ENCODE measurements around the gene MPPED1.

Gene MPPED1

GRCh38 chr22:43474161-43475101 is 62.6 kb downstream of the MPPED1 start:
- TF ChIP-seq ZFX (IDR thresholded peaks at IDR 0.05) (no peak), CTCF (conservative IDR thresholded peaks at IDR 0.05) (no peak)

GRCh38 chr22:43475549-43476076 is 63.8 kb downstream of the MPPED1 start:
- TF ChIP-seq CTCF (conservative IDR thresholded peaks at IDR 0.05), result no peak
- H3K27ac ChIP-seq, result no peak overlapping the region

More at GRCh38 chr22:43474161-43475101, 62.6 kb downstream of the MPPED1 start:
- H3K27ac ChIP-seq, result no peak overlapping the region

- TF ChIP-seq CTCF (conservative IDR thresholded peaks at IDR 0.05), result no peak
- no peak for TF ChIP-seq ZFX (IDR thresholded peaks at IDR 0.05)
- no peak overlapping the region for H3K27ac ChIP-seq
Observed at GRCh38 chr22:43476341-43476740, 64.5 kb downstream of the MPPED1 start.

GRCh38 chr22:43476751-43477725 is 65.2 kb downstream of the MPPED1 start:
- TF ChIP-seq ZFX (IDR thresholded peaks at IDR 0.05), result no peak
- no peak for TF ChIP-seq CTCF (conservative IDR thresholded peaks at IDR 0.05)
- H3K27ac ChIP-seq, result no peak overlapping the region

GRCh38 chr22:43477966-43478365 is 66.2 kb downstream of the MPPED1 start:
- no peak overlapping the region for H3K27ac ChIP-seq
- TF ChIP-seq ZFX (IDR thresholded peaks at IDR 0.05), result no peak
- TF ChIP-seq CTCF (conservative IDR thresholded peaks at IDR 0.05), result no peak

GRCh38 chr22:43478621-43479300 is 66.9 kb downstream of the MPPED1 start:
- H3K27ac ChIP-seq, result no peak overlapping the region
- TF ChIP-seq CTCF (conservative IDR thresholded peaks at IDR 0.05) (no peak), ZFX (IDR thresholded peaks at IDR 0.05) (no peak)

All from C4-2B (cell line).